GM19467 (cell line): ENCODE data around the gene CLEC4E.
"Not testable (repeated sequence)": the region's sequence is repeated elsewhere in the genome, so short reads cannot be mapped to it uniquely, and the experiment has no call there.

ENCODE experiments used
- ATAC-seq: cut with Tn5 transposase; IDR thresholded peaks from one replicate; pipeline ENCODE4 v1.9.1; 2021; ENCODE audit warnings: mild to moderate bottlenecking, moderate library complexity; ENCODE audit not compliant: unreplicated experiment

CLEC4E gene

DNA sequence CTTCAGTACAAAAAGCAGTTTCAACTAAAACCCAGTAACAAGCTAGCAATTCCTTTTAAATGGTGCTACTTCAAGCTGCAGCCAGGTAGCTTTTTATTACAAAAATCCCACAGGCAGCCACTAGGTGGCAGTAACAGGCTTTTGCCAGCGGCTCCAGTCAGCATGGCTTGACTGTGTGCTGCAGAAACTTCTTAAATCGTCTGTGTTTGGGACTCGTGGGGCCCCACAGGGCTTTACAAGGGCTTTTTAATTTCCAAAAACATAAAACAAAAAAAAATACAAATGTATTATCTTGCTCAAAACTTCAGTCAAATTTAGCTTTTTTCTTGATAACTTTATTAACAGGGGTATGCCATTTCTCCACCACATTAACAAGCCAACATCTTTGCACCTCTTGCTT is 3.6 kb upstream of the CLEC4E start:
- peak; percentile 71 for ATAC-seq

DNA sequence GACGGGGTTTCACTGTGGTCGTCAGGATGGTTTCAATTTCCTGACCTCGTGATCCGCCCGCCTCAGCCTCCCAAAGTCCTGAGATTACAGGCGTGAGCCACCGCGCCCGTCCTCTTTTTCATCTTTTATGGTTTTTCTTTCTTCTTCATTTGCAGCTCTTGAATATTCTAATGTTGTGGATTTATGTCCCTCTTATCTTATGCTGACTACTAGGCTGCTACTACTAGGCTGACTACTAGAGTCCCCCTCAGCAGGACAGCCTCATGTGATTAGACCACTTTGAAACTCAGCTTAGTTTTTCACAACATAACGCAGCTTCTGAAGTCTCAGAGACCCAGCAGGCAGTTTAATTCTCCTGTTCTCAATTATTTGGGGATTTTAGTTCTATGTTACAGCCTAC is 857 bp upstream of the CLEC4E start:
- no peak for ATAC-seq

DNA sequence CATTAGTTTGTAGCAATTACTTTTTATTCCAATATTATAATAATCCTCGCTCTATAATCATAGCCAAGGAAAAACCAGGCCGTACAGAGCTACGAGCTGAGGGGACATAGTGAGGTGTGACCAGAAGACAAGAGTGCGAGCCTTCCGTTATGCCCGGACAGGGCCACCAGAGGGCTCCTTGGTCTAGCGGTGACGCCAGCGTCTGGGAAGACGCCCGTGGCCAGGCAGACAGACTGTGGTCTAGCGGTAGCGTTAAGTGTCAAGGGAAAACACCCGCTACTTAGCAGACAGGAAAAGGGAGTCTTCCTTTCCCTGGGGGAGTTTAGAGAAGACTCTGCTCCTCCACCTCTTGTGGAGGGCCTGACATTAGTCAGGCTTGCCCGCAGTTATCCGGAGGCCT is 2.9 kb downstream of the CLEC4E start:
- not testable (repeated sequence) for ATAC-seq

DNA sequence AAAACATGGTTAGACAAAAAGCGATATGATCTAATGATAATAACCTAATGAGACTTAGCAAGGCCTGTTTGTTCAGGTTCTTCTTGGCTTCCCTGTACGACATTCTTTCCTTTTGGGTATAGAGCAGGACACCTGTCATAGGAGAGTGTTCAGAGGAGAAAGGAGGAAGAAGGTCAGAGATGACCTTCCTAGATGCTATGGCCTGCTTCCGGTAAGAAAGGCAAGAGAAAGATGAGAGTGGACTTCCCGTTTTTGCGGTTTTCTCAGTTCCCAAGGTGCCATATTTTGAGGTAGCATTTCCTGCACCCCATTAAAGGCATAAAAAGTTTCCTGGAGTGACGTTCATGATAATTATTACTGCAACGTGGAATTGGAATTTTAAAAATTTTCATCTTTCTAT is 8.7 kb downstream of the CLEC4E start:
- ATAC-seq, result no peak

DNA sequence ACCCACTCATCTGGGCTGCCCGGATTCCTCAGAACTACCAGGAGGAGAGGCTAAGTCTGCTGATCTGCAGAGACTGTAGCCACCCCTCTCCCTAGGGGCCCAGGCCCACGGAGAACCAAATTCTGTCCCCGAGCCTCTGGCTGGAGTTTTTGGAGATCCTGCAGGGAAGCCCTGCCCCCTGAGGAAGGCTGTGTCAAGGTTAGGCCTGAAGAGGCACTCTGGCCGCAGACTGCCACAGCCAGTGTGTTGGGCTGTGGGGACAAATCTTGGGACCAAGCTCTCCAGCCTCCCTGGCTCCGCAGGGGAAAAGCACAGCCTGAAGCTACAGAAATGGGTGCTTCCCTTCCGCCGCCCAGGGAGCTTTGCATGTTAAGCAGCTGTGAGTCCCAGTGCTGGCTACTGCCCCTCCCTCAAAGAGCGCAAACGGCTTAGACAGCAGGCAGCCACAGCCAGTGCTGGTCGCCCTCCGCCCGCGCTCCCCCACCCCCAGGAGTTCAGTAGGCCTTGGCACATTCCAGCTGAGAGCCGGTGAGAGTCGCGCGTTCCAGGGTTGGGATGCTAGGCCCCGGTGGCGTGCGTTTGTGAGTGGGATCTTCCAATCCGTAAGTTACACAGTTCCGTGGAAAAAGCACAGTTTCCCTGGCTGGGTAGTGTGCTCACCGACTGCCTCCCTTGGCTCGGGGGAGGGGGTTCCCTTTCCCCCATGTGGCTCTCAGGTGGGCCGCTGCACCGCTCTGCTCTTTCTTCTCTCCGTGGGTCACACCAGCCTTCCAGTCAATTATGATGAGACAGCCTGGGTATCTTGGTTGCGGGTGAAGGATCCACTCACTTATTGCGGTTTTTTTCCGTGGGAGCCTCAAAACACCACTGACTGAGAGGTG is 13.2 kb downstream of the CLEC4E start:
- no peak for ATAC-seq

DNA sequence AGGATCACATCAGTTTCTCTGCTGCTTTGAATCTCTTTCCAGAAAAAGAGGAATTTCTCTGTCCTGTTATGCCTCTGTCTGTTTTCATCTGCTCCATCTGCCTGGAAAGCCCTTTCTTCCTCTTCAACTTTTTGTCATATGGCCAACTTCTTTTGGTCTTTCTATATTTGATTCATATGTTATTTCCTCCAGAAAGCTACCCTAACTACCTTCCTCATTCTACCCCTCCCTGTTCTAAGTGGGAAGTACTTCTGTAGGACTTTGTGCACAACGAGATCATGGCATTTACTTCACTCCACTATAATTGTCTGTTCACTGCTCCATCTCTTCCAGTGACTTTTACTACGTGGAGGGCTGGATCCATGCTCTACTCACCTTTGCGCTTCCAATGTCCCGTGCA is 21.5 kb downstream of the CLEC4E start:
- no peak for ATAC-seq

DNA sequence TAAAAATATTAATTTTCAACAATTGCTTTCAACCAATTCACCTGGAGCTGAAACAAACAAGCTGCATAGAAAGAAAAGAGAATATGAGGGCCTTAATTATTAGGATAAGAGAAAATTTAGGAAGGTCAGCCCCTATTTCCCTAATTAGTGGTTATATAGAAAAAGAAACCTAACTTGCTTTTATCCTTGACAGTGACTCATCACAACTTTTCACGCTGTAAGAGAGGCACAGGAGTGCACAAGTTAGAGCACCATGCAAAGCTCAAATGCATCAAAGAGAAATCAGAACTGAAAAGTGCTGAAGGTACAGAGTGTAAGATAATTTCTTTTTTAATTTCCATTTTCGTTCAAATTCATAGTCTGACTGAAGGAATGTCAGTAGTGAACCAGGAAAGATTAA is 22.7 kb downstream of the CLEC4E start:
- no peak for ATAC-seq

DNA sequence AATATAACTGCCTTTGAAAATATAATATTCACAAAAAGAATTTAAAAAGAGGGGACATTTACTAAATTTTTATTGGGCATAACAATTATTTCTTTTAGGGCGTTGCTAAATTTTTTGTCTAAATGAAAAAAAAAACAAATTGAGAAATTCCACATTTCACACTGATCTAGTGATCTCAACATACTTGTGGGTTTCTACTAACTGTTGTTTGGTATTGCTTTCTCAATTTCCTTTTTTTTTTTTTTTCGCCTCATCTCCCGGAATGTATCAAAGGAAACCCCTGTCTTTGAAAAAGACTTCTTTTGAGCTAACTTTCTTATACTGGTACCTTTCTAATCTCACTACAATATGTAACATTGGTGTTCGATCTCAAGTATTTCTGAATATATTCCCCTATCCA is 27.4 kb downstream of the CLEC4E start, which contains the start of gene CLEC4D:
Gene CLEC4D, plus strand, starts transcription at position 248 of the 400 bp plus-strand sequence. CDS start 230 bp downstream, outside the sequence.
- no peak for ATAC-seq

DNA sequence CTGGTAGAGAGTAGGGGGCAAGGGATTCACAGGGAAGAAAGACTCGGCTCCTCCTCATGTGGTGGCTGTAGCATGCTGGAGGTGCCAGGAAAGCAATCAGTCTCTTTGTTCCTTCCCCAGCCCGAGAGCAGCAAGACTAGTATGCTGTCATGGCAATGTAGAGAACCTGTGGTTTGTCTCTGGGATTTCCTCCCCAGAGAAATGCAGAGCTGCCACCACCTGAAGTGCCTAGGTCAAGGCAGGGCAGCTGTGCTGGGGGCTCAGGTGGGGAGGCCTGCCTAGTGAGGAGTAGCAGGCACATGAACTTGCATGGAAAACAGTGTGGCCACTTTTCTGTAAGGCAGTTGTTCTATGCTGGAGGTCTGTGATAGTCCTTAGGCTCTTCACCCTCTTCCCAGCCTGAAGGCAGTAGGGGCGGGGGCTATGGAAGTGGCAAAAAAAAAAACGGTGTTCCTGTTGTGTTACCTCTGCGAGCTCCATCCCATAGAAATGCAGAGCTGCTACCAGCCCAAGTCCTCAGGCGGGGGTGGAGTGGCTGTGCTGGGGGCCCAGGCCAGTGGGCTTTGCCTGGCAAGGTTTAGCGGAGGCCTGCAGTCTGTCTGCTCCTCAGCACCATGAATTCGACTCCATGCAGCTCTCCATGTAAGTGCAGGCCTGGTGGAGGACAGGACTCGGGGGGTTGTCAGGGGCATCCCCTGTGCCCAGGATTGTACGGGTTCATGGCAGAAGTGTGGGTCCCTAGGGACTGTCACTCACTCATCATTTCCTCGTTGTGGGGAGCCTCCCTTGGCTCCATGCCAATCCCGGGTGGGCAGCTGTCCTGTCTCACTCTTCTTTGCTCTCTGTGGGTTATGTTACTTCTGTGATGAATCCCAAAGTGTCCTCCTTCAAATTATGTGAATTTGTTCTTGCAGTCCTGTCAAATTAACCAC is 31.5 kb downstream of the CLEC4E start:
- no peak for ATAC-seq

DNA sequence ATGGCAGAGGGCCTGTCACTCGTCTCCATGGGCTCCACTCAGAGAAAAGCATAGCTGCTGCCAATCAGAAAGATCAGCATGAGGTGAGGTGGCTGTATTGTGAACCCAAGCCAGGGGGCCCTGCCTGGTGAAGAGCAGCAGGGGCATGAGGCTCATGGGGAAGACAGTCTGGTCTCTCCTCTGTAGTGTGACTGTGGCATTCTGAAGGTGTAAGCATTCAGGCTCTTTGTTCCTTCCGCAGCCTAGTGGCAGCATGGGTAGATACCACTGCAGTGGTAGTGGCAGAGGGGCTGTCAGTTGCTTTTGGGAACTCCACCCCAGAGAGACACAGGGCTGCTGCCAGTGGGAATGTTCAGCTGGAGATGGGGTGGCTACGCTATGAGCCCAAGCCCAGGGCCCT is 32.5 kb downstream of the CLEC4E start:
- ATAC-seq, result no peak

DNA sequence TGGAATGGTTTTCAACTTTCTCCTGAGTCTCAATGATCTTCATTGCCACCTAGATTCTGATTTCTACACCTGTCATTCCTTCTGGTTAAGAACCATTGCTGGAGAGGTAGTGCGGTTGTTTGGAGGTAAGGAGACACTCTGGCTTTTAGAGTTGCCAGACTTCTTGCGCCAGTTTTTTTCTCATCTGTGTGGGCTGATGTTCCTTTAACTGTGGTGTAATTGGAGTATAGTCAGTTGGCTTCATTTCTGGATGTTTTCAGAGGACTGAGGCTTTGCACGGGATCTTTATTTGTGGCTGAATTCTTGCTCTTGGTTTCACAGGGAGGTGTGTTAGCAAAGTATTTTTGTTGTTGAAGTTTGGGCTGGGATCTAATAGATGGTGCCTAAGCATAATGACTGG is 33.1 kb downstream of the CLEC4E start:
- ATAC-seq, result no peak

DNA sequence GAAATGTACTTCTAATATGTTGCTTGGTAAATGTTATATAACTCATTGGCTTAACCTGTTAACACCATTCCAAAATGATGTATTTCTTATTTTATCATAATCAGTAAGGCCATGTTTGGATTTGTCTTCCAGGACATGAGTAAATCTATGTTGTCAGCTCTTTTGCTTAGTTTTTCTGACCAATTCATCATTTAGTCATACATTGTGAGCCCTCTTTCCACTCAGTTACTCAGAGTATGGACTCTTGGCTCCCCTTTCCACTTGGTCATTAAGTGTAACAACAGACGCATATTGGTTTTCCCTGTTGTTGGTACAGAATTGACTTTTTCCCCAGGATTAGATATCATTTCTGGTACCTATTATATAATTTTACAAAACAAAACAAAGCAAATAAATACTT is 36.4 kb downstream of the CLEC4E start:
- ATAC-seq, result no peak

DNA sequence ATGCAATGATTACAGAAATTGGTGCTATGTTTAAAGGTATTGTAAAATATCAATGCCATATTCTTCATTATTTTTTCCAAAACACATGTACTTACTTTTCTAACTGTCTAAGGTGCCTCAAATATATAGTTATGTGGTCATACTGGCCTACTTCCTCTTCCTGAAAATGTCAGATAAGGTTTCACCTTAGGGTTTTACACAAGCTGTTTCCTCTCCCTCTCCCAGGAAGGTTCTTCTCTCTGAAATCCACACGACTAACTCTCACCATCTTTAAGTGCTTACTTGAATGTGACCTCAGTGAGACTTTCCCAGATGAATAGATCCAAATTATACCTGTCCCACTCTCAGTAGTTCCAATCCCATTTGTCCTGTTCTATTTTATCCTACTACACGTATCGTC is 39.0 kb downstream of the CLEC4E start:
- no peak for ATAC-seq

DNA sequence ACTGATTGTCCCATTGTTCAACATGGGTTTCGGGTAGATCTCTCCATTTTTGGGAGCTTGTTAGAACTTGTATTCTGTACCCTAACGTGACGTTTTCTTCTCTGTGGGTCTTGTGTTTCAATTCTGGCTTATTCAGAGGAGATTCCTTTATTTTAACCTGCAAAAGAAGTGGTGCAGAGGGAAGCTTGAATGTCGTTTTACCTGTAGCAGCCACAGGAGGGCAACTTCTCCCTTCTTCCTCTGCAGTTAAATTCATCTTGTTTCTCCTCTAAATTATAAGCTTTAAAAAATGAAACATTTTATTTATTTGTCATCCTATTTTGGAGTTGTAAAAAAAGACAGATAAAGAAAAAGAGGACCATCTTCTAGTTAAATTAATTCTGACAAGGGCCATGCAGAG is 41.1 kb downstream of the CLEC4E start:
- no peak for ATAC-seq

DNA sequence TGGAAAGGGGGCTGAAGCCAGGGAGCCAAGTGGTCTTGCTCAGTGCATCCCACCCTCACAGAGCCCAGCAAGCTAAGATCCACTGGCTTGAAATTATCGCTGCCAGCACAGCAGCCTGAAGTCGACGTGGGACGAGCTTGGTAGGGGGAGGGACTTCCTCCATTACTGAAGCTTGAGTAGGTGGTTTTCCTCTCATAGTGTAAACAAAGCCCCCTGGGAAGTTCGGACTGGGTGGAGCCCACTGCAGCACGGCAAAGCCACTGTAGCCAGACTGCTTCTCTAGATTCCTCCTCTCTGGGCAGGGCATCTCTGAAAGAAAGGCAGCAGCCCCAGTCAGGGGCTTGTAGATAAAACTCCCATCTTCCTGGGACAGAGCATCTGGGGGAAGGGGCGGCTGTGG is 44.6 kb downstream of the CLEC4E start:
- not testable (repeated sequence) for ATAC-seq

DNA sequence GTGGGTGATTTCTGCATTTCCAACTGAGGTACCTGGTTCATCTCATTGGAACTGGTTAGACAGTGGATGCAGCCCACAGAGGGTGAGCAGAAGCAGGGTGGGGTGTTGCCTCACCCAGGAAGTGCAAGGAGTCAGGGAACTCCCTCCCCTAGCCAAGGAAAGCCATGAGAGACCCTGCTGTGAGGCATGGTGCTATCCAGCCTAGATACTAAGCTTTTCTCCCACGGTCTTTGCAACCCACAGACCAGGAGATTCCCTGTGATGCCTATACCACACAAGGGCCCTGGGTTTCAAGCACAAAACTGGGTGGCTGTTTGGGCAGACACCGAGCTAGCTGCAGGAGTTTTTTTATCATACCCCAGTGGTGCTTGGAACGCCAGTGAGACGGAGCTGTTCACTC is 45.0 kb downstream of the CLEC4E start:
- not testable (repeated sequence) for ATAC-seq

DNA sequence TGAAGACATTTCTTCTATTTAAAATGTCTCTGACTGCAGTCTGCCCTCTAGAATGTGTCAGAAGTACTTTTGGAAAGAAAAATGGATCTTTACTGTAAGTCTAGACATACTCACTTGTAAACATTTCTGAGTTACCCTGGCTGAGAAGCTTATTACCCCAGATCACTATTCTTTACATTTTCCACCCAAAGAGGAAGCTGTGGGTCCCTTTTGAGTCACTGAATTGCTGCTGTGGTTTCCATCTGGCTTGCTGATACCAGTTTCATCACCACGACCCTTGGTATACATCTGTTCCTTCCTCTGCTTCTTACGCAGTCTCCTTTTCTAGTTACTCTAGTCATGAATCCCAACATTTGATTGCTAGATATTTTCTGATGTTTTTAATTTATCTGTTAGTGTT is 47.6 kb downstream of the CLEC4E start:
- peak; percentile 97 for ATAC-seq

DNA sequence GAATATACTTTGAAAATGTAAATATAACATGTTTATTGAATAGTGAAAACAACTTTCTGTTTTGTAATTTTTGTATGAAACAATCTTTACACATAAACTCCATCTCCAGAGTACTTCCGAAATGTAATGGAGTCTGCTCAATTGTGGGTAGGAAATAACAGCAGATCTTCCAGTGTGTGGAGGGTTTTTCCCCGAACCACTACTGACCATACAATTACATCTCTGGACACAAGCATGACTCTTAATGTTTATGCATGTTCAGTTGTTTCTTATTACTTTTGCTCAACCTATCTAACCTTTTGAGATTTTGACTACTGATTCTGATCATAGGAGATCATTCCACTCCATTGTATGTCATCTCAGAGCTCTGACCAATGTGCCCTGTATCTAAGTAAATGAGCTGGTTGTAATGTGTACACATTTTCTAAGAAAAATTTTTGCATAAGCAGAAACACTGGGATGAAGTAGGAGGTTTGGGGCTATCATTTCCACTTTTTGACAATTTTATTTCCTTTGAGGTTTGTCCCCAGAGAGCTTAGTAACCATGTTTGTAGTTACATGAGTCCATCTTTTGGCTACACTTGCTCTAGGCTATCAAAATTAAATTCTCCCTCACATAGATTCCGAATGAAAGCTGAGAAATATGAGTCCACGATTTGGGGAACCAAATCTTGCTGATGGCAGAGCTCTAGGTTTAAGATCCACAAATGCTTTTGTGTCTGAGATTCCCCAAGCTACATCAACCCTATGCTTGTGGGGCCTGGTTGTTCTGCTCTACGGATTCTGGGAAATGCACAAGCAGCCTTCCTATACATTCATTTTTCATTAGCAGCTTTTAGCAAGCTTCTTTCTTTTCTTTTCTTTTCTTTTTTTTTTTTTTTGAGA is 48.8 kb downstream of the CLEC4E start:
- no peak for ATAC-seq
